Subcutaneous abdominal adipose tissue (tissue), 5 donors: ENCODE data around the gene C2orf42.
"Not testable (repeated sequence)": the region's sequence is repeated elsewhere in the genome, so short reads cannot be mapped to it uniquely, and the experiment has no call there.

ENCODE experiments used
- H3K27ac ChIP-seq: one replicate; pipeline ENCODE4 v1.7.0; 2013; ENCODE audit warnings: low read depth, mild to moderate bottlenecking, inconsistent platforms, low read length, moderate library complexity
- H3K27me3 ChIP-seq, 5 donors: one replicate each; pipeline ENCODE4 v1.7.0; 2013; ENCODE audit warnings: low read length in 5 of 5, inconsistent platforms in 1 of 5; ENCODE audit not compliant: control insufficient read depth in 5 of 5, insufficient read depth in 4 of 5
- H3K36me3 ChIP-seq, 5 donors: one replicate each; pipeline ENCODE4 v1.7.0; 2013; ENCODE audit warnings: low read length in 5 of 5; ENCODE audit not compliant: control insufficient read depth in 5 of 5, insufficient read depth in 5 of 5
- H3K4me1 ChIP-seq, 5 donors: one replicate each; pipeline ENCODE4 v1.7.0; 2013; ENCODE audit warnings: low read length in 5 of 5, mild to moderate bottlenecking in 3 of 5, moderate library complexity in 1 of 5; ENCODE audit not compliant: control insufficient read depth in 5 of 5, insufficient read depth in 5 of 5
- H3K4me3 ChIP-seq, 5 donors: one replicate each; pipeline ENCODE4 v1.7.0; 2013; ENCODE audit warnings: low read length in 5 of 5, low read depth in 1 of 5
- H3K9ac ChIP-seq, 5 donors: one replicate each; pipeline ENCODE4 v1.7.0; 2013; ENCODE audit warnings: low read length in 5 of 5, mild to moderate bottlenecking in 4 of 5, moderate library complexity in 3 of 5
- H3K9me3 ChIP-seq, 5 donors: one replicate each; pipeline ENCODE4 v1.7.0; 2013; ENCODE audit warnings: low read length in 5 of 5; ENCODE audit not compliant: control insufficient read depth in 5 of 5
- donor health status: healthy.
- donor health status: healthy.
- donor health status: healthy.
- donor health status: healthy.
- donor health status: healthy.

C2orf42 gene

DNA sequence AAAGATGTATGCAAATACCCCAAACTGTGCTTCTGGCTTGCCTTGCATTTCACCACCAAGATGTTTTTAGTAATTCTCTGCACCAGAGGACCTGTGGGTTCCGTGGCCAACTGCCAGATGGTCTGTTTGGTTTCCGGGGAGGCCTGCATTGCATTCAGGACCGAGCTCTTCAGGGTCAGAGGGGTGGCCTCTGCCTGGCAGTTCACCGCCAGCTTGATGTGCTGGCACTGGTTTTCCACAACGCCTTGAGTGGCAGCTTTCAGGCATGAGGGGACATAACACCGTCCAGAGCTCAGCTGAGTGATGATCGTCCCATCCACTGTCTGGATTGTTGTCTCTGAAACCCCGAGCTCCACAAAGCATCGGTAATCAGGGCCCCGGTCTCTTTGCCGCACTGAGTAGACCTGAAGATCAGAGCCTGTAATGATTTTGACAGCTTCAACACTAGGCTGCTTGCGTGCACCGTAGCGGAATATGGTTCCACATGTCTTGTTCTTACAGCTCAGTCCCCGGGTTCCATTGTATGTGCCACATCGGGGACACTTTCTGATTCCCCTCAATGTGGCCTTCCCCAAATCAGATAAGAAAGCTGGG lies 9.4 kb downstream of the C2orf42 start:
- Histone ChIP-seq H3K4me1 (no peaks in the 10 kb centered on the region), H3K9ac (no peak overlapping the region), H3K27ac (no peak overlapping the region), H3K36me3 (peaks cover 0 to 32% (median 22%) of the 10 kb centered on the region in 5 donors), H3K9me3 (no peaks in the 10 kb centered on the region), H3K27me3 (no peaks in the 10 kb centered on the region), H3K4me3 (no peak overlapping the region)

DNA sequence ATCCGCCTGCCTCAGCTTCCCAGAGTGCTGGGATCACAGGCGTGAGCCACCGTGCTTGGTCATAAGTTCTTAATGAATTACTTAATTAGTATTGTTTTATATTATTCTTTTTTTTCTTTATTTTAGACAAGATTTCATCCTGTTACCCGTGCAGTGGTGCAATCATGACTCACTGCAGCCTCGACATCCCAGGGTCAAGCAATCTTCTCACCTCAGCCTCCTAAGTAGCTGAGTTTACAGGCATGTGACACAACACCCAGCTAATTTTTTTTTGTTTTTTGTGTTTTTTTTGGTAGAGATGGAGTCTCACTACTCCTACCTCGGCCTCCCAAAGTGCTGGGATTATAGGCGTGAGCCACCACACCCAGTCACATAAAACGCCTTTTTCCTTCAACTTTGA lies 17.3 kb downstream of the C2orf42 start:
- H3K36me3 ChIP-seq: peaks cover 12 to 69% (median 33%) of the 10 kb centered on the region in 5 donors
- no peaks in the 10 kb centered on the region for H3K9me3 ChIP-seq

DNA sequence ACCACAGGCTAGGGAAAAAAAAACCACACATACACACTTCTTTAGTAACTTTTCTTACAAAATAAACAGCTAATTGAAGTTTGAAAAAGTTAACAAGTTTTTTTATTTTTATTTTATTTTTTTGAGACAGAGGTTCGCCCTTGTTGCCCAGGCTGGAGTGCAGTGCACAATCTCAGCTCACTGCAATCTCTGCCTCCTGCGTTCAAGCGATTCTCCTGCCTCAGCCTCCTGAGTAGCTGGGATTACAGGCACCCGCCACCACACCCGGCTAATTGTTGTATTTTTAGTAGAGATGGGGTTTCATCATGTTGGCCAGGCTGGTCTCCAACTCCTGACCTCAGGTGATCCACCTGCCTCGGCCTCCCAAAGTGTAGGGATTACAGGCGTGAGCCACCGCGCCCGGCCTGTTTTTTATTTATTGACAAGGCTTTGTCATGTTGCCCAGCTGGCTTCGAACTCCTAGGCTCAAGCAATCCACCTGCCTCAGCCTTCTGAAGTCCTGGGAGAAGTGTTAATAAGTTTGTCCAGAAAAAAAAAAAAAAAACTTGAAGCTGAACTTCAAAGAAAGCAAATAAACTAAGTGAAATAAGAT lies 21.1 kb downstream of the C2orf42 start:
- not testable (repeated sequence) for H3K4me1 ChIP-seq, H3K9ac ChIP-seq, H3K27me3 ChIP-seq, H3K9me3 ChIP-seq, H3K4me3 ChIP-seq, H3K27ac ChIP-seq
- peaks cover 14 to 70% (median 35%) of the 10 kb centered on the region in 5 donors for H3K36me3 ChIP-seq

More for the DNA sequence above, 17.3 kb downstream of the C2orf42 start:
- Histone ChIP-seq H3K27ac (no peak overlapping the region), H3K27me3 (no peaks in the 10 kb centered on the region), H3K4me1 (no peaks in the 10 kb centered on the region), H3K9ac (no peak overlapping the region), H3K4me3 (no peak overlapping the region)

DNA sequence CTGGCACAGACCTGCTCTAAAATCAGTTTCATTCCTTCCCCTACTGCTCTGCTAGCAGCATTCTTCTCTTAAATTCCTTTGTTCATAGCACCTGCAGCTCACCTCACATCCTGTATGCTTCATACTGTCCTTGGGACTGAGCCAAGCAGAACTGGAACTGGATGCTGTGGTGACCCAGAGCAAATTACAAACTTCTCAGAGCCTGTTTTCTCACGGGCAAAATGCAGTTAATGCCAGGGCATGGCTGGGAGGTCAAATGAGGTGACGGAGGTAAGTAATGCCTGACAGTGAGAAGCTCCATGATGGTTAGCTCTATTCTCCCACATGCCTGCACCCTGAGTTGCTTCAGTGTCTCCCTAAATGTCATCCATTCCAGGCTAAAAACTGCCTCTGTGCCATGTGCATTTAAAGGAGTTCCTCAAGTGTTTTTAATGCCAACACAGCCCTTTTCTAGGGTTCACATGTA lies 29.7 kb downstream of the C2orf42 start:
- Histone ChIP-seq H3K4me3 (no peak overlapping the region), H3K36me3 (peaks cover 17 to 44% (median 22%) of the 10 kb centered on the region in 5 donors), H3K9ac (no peak overlapping the region), H3K27ac (no peak overlapping the region), H3K27me3 (no peaks in the 10 kb centered on the region), H3K9me3 (no peaks in the 10 kb centered on the region), H3K4me1 (no peaks in the 10 kb centered on the region)

DNA sequence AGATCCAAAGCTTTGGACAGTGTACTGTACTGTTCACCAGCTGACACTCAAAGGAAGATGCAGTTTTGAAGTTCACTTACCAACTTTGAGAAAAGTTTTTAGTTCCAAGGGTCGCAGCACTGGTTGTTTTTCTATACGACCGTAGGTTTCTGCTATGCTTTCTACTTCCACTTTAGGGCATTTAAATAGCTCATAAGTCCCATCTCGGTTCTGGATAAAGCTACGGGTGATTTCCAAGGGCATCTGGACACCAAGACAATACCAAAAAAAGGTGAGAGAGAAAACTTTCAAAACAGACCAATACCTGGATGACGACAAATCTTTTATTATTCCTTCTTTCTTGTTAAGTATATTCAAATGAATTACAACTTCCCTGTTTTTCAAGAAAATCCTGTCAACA lies 30.3 kb downstream of the C2orf42 start:
- no peak overlapping the region for H3K4me3 ChIP-seq
- H3K9me3 ChIP-seq: no peaks in the 10 kb centered on the region
- H3K27ac ChIP-seq: no peak overlapping the region
- no peaks in the 10 kb centered on the region for H3K4me1 ChIP-seq
- H3K36me3 ChIP-seq: peaks cover 15 to 43% (median 20%) of the 10 kb centered on the region in 5 donors
- no peak overlapping the region for H3K9ac ChIP-seq
- H3K27me3 ChIP-seq: no peaks in the 10 kb centered on the region

DNA sequence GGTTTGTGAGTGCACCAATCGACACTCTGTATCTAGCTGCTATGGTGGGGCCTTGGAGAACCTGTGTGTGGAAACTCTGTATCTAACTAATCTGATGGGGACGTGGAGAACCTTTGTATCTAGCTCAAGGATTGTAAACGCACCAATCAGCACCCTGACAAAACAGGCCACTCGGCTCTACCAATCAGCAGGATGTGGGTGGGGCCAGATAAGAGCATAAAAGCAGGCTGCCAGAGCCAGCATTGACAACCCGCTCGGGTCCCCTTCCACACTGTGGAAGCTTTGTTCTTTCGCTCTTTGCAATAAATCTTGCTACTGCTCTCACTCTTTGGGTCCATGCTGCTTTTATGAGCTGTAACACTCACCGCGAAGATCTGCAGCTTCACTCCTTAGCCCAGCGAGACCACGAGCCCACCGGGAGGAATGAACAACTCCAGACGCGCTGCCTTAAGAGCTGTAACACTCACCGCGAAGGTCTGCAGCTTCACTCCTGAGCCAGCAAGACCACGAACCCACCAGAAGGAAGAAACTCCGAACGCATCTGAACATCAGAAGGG lies 41.6 kb downstream of the C2orf42 start:
- peaks cover 10 to 20% (median 12%) of the 10 kb centered on the region in 5 donors for H3K36me3 ChIP-seq
- H3K4me1 ChIP-seq, H3K9ac ChIP-seq: not testable (repeated sequence)

DNA sequence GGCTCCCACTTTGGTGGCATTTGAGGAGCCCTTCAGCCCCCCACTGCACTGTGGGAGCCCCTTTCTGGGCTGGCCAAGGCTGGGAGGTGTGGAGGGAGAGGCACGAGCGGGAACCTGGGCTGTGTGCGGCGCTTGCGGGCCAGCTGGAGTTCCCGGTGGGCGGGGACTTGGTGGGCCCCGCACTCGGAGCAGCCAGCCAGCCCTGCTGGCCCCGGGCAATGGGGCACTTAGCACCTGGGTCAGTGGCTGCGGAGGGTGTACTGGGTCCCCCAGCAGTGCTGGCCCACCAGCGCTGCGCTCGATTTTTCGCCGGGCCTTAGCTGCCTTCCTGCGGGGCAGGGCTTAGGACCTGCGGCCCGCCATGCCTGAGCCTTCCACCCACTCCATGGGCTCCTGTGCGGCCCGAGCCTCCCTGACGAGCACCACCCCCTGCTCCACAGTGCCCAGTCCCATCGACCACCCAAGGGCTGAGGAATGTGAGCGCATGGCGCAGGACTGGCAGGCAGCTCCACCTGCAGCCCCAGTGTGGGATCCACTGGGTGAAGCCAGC lies 42.5 kb downstream of the C2orf42 start:
- not testable (repeated sequence) for H3K4me1 ChIP-seq, H3K27ac ChIP-seq, H3K9ac ChIP-seq, H3K4me3 ChIP-seq, H3K9me3 ChIP-seq, H3K27me3 ChIP-seq
- H3K36me3 ChIP-seq: peaks cover 10 to 20% (median 12%) of the 10 kb centered on the region in 5 donors

More for the DNA sequence above, 41.6 kb downstream of the C2orf42 start:
- H3K9me3 ChIP-seq, H3K4me3 ChIP-seq, H3K27ac ChIP-seq, H3K27me3 ChIP-seq: not testable (repeated sequence)

DNA sequence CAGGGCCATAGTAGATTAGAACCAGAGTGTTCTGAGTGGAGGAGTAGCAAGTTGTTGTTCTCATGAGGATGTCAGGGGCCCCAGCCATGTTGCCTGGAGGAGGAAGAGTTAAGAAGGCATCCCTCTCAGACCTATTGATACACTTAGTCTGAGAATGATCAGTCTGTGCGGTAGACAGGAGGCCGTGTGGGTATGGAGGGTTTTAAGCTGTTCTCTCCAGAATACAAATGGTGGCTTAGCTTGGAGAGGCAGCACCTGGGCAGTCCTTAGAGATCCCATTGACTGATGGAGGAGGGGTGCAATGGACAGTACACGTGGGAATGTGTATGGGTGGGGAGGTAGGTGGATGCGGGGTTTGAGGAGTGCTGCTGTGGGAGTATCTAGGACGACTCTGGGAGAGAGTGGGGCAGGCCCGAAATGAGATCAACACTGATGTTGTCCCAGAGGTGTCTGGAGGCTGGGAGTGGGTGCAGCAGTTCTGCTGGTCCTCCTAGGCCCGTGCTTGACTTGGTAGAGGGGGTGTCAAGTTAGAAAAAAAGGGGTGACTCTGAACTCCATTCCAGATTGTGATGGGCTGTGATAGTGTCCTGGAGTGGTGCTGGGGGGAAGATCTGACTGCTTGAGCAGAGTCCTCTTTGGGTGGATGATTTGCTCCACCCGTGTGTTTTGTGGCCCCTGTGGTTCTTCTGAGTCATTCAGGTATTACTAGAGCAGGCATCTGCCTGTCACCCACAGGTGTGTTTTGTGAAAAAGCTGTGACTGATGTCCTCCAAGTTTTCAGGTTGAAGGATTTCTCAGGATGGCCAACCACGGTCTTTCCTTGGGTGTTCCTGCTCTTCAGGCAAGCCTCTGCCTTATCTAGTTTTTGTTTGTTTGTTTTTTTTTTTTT lies 44.7 kb downstream of the C2orf42 start:
- Histone ChIP-seq H3K4me3 (no peak overlapping the region), H3K9ac (no peak overlapping the region), H3K27me3 (no peaks in the 10 kb centered on the region), H3K36me3 (peaks cover 5 to 14% (median 6%) of the 10 kb centered on the region in 5 donors), H3K9me3 (no peaks in the 10 kb centered on the region), H3K4me1 (peaks cover 9 to 17% (median 15%) of the 10 kb centered on the region in 5 donors), H3K27ac (no peak overlapping the region)

DNA sequence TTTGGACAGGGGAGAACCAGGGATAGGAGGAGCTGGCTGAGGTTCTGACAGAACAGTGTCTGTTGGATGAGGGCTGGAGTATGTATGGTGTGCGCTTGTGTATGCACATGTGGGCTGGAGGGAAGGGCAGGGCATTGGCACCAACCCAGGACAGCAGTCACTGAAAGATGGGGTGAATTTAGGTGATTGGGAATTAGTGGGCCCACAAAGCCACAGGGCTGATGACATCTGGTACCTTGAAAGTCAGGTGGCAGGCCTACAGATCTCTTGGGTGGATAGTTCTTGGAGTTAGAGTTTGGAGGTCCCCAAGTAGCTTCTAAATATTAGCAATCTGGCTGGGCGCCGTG lies 45.7 kb downstream of the C2orf42 start:
- Histone ChIP-seq H3K27ac (no peak overlapping the region), H3K36me3 (peaks cover 3 to 7% (median 4%) of the 10 kb centered on the region in 5 donors), H3K9ac (no peak overlapping the region), H3K4me1 (peaks cover 14 to 25% (median 23%) of the 10 kb centered on the region in 5 donors), H3K27me3 (no peaks in the 10 kb centered on the region), H3K4me3 (no peak overlapping the region), H3K9me3 (no peaks in the 10 kb centered on the region)
